ENCODE results near the gene OVOL1. TPM values are rescaled to one million over a fixed set of nuclear protein-coding genes. Genes with fewer than 3 reads are reported as not detected.

The OVOL1 gene
- total RNA-seq, 2 experiments from 2014 or later = 0.09 to 0.19 TPM

DNA sequence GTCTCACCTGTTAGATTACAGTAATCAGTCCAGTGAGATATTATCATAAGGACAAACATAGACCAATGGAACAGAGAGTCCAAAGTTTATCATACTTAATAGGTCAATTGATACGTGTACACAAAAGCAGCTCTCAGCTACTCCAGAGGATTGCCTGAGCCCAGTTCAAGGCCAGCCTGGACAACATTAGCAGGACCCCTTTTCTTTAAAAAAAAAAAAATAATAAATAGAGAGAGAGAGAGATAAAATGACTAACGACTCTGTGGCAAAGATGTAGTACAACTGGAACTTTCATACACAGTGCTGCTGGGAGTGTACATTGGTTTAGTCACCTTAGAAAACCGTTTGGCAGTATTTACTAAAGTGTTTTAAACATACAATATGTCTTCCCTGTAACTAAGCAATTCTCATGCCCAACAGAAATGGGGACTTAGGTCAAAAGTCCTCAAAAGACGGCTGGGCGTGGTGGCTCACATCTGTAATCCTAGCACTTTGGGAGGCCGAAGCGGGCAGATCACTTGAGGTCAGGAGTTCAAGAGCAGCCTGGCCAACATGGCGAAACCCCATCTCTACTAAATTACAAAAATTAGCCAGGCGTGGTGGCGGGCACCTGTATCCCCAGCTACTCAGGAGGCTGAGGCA lies 57.5 kb downstream of the OVOL1 start:
- ATAC-seq (no peak), DNase-seq (no peak)
- no peak overlapping the region for H3K27ac Mint-ChIP-seq
- POLR2A ChIA-PET = no interaction called here
- no peaks in the 10 kb centered on the region for H3K9me3 Mint-ChIP-seq (ENCODE audit: low read depth)
- no peaks in the 10 kb centered on the region for H3K27me3 Mint-ChIP-seq
- H3K4me3 Mint-ChIP-seq = no peak overlapping the region
- intact Hi-C loops (cut with DNase I, micrococcal nuclease) = no loop called here
- CTCF ChIA-PET = interaction anchor here (0.5 to 1.6 kb wide), 9 partner anchors 8 to 75 kb away, joined by 3 to 5 read pairs (median 4); partner anchors contain the start of gene CCDC85B
- no peaks in the 10 kb centered on the region for H3K4me1 Mint-ChIP-seq
- H3K36me3 Mint-ChIP-seq (ENCODE audit: low read depth) = no peaks in the 10 kb centered on the region

Other genes starting within 250 kb of the OVOL1 start
- 10 to 100 TPM; 57.8 to 72.7 TPM for gene LTBP3, start 228.7 kb upstream of the OVOL1 start, total RNA-seq
- gene ZNRD2, start 216.6 kb upstream of the OVOL1 start, total RNA-seq = 10 to 100 TPM; 50.7 to 56.4 TPM
- 10 to 100 TPM; 12.8 to 22.7 TPM for gene FAM89B, start 214.5 kb upstream of the OVOL1 start, total RNA-seq
- gene EHBP1L1, start 211.0 kb upstream of the OVOL1 start, total RNA-seq = 10 to 100 TPM; 88.3 to 98.8 TPM
- under 1 TPM; 0.27 to 0.37 TPM for gene KCNK7, start 191.3 kb upstream of the OVOL1 start, total RNA-seq
- 10 to 100 TPM; 47.4 to 54.3 TPM for gene MAP3K11, start 172.8 kb upstream of the OVOL1 start, total RNA-seq
- 10 to 100 TPM; 27.9 to 30.7 TPM for gene PCNX3, start 171.3 kb upstream of the OVOL1 start, total RNA-seq
- gene SIPA1, start 149.0 kb upstream of the OVOL1 start, total RNA-seq = 100 to 1,000 TPM; 181 to 202 TPM
- gene RELA, start 124.1 kb upstream of the OVOL1 start, total RNA-seq = 100 to 1,000 TPM in 1 of 2 experiments, 10 to 100 TPM in 1; 76.9 to 109 TPM
- gene KAT5, start 74.8 kb upstream of the OVOL1 start, total RNA-seq = 10 to 100 TPM; 56.5 to 65.1 TPM
- 10 to 100 TPM; 72.5 to 96.8 TPM for gene RNASEH2C, start 66.3 kb upstream of the OVOL1 start, total RNA-seq
- gene AP5B1, start 6.1 kb upstream of the OVOL1 start, total RNA-seq = 10 to 100 TPM; 11.7 to 14.4 TPM
- 1 to 10 TPM; 2.9 to 3.0 TPM for gene SNX32, start 46.9 kb downstream of the OVOL1 start, total RNA-seq
- 1,000 to 10,000 TPM in 1 of 2 experiments, 100 to 1,000 TPM in 1; 888 to 1,074 TPM for gene CFL1, start 71.1 kb downstream of the OVOL1 start, total RNA-seq
- 10 to 100 TPM; 59.2 to 67.8 TPM for gene MUS81, start 73.4 kb downstream of the OVOL1 start, total RNA-seq
- 10 to 100 TPM; 20.2 to 23.4 TPM for gene EFEMP2, start 85.7 kb downstream of the OVOL1 start, total RNA-seq
- gene CTSW, start 92.8 kb downstream of the OVOL1 start, total RNA-seq = 1 to 10 TPM; 1.7 TPM
- gene FIBP, start 101.4 kb downstream of the OVOL1 start, total RNA-seq = 100 to 1,000 TPM in 1 of 2 experiments, 10 to 100 TPM in 1; 95.4 to 121 TPM
- 10 to 100 TPM; 25.5 to 45.0 TPM for gene CCDC85B, start 103.6 kb downstream of the OVOL1 start, total RNA-seq
- gene FOSL1, start 113.3 kb downstream of the OVOL1 start, total RNA-seq = 10 to 100 TPM; 11.1 to 11.3 TPM
- gene C11orf68, start 132.0 kb downstream of the OVOL1 start, total RNA-seq = 10 to 100 TPM; 21.4 to 22.9 TPM
- gene DRAP1, start 132.4 kb downstream of the OVOL1 start, total RNA-seq = 100 to 1,000 TPM; 111 to 158 TPM
- gene TSGA10IP, start 158.4 kb downstream of the OVOL1 start, total RNA-seq = not detected
- 10 to 100 TPM; 54.7 to 84.5 TPM for gene SART1, start 174.7 kb downstream of the OVOL1 start, total RNA-seq
- 10 to 100 TPM; 45.1 to 52.2 TPM for gene EIF1AD, start 215.1 kb downstream of the OVOL1 start, total RNA-seq
- 100 to 1,000 TPM; 233 to 293 TPM for gene BANF1, start 215.4 kb downstream of the OVOL1 start, total RNA-seq
- not detected for gene CST6, start 224.9 kb downstream of the OVOL1 start, total RNA-seq
- gene CATSPER1, start 239.4 kb downstream of the OVOL1 start, total RNA-seq = not detected